ENCODE data around the gene GIGYF2.

Gene GIGYF2

GRCh38 chr2:232883116-232883721 lies 186.1 kb downstream of the GIGYF2 start:
- H3K36me3 Mint-ChIP-seq, result no peaks in the 10 kb centered on the region
- no peaks in the 10 kb centered on the region for H3K9me3 Mint-ChIP-seq
- DNase-seq (ENCODE audit: low spot score in 2 of 2) (no peak), ATAC-seq (ENCODE audit: low read depth) (no peak)
- H3K27ac Mint-ChIP-seq, result no peak overlapping the region
- H3K27me3 Mint-ChIP-seq, result peaks cover 4% of the 10 kb centered on the region
- H3K4me3 Mint-ChIP-seq, result no peak overlapping the region
- peaks cover 3% of the 10 kb centered on the region for H3K4me1 Mint-ChIP-seq

- H3K27me3 Mint-ChIP-seq, result peaks cover 4% of the 10 kb centered on the region
- DNase-seq (ENCODE audit: low spot score in 2 of 2), result no peak
- H3K27ac Mint-ChIP-seq, result no peak overlapping the region
- no peaks in the 10 kb centered on the region for H3K9me3 Mint-ChIP-seq
- peaks cover 3% of the 10 kb centered on the region for H3K4me1 Mint-ChIP-seq
- no peak overlapping the region for H3K4me3 Mint-ChIP-seq
- ATAC-seq (ENCODE audit: low read depth), result no peak
- H3K36me3 Mint-ChIP-seq, result no peaks in the 10 kb centered on the region
Measured at GRCh38 chr2:232884001-232884421, 186.9 kb downstream of the GIGYF2 start.

DNA sequence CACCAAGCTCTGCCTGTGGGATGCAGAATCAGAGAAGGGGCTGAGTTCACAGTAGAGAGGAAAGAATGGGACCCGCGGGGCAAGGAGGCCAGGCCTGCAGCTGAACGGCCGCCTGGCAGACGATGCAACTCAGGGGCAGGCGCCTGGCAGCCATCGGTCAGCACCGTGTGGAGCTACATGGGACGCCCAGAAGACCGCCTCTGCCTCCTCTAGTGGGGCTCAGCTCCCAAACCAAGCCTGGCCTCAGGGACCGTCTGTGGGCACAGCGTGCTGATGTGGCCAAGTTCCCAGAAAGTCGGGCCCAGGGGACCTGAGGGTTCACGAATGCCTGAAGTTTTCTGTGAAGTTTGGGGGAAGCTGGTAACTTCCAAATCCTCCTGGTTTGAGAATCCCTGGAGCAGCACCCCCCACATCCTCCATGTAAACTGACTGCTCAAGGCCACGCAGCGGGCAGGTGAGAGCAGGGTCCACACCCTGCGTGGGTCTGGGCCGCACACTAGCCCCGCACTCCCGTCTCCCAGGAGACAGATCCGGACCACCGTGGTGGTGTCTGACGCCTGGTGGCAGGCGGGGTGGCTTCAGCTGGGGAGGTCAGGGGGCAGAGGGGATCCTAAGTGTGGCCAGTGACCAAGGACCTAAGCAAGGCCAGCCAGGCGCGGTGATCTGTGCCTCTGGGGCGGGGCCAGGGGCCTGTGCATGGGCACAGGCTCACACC lies 187.6 kb downstream of the GIGYF2 start:
- Mint-ChIP-seq H3K36me3 (no peaks in the 10 kb centered on the region), H3K27me3 (peaks cover 4% of the 10 kb centered on the region), H3K9me3 (no peaks in the 10 kb centered on the region), H3K27ac (no peak overlapping the region), H3K4me1 (peaks cover 3% of the 10 kb centered on the region), H3K4me3 (no peak overlapping the region)
- DNase-seq (ENCODE audit: low spot score in 2 of 2), result no peak
- ATAC-seq (ENCODE audit: low read depth), result no peak

- H3K4me1 Mint-ChIP-seq, result peaks cover 3% of the 10 kb centered on the region
- no peaks in the 10 kb centered on the region for H3K9me3 Mint-ChIP-seq
- no peak for DNase-seq (ENCODE audit: low spot score in 2 of 2)
- H3K27ac Mint-ChIP-seq, result no peak overlapping the region
- no peak for ATAC-seq (ENCODE audit: low read depth)
- H3K4me3 Mint-ChIP-seq, result no peak overlapping the region
- H3K27me3 Mint-ChIP-seq, result peaks cover 6% of the 10 kb centered on the region
- no peaks in the 10 kb centered on the region for H3K36me3 Mint-ChIP-seq
Measured at GRCh38 chr2:232885264-232885961, 188.3 kb downstream of the GIGYF2 start.

- H3K27ac Mint-ChIP-seq, result no peak overlapping the region
- H3K27me3 Mint-ChIP-seq, result peaks cover 14% of the 10 kb centered on the region
- H3K4me1 Mint-ChIP-seq, result peaks cover 6% of the 10 kb centered on the region
- DNase-seq (ENCODE audit: low spot score in 2 of 2) (no peak), ATAC-seq (ENCODE audit: low read depth) (no peak)
- no peaks in the 10 kb centered on the region for H3K36me3 Mint-ChIP-seq
- no peaks in the 10 kb centered on the region for H3K9me3 Mint-ChIP-seq
- no peak overlapping the region for H3K4me3 Mint-ChIP-seq
Measured at GRCh38 chr2:232886176-232886575, 189.0 kb downstream of the GIGYF2 start.

DNA sequence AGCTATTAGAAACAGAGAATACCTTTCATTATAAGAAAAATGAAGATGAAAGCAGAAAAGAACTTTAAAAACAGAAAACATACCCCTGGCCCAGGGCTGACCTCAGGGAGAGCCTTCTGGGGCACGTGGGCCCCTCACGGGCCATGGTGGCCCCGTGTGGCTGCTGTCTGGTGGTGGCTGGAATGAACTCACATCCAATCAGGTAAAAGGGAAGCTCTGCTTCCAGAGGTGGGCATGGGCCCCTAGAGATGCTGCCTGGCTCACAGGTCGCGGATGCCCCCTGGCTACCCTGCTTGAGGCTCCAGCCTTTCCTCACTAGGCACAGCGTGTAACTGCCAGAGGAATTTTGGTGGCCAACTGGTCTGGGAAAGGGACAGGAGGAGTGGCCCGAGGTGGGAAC lies 189.5 kb downstream of the GIGYF2 start:
- H3K4me3 Mint-ChIP-seq, result no peak overlapping the region
- no peaks in the 10 kb centered on the region for H3K36me3 Mint-ChIP-seq
- no peaks in the 10 kb centered on the region for H3K9me3 Mint-ChIP-seq
- DNase-seq (ENCODE audit: low spot score in 2 of 2) (no peak), ATAC-seq (ENCODE audit: low read depth) (no peak)
- no peak overlapping the region for H3K27ac Mint-ChIP-seq
- H3K4me1 Mint-ChIP-seq, result peaks cover 6% of the 10 kb centered on the region
- H3K27me3 Mint-ChIP-seq, result peaks cover 15% of the 10 kb centered on the region

- Mint-ChIP-seq H3K27ac (no peak overlapping the region), H3K27me3 (peaks cover 19% of the 10 kb centered on the region), H3K36me3 (no peaks in the 10 kb centered on the region), H3K4me1 (peaks cover 6% of the 10 kb centered on the region), H3K4me3 (no peak overlapping the region), H3K9me3 (no peaks in the 10 kb centered on the region)
- no peak for ATAC-seq (ENCODE audit: low read depth)
- DNase-seq (ENCODE audit: low spot score in 2 of 2), result no peak
Measured at GRCh38 chr2:232887171-232887850, 190.2 kb downstream of the GIGYF2 start.

- H3K4me3 Mint-ChIP-seq, result no peak overlapping the region
- H3K4me1 Mint-ChIP-seq, result peaks cover 6% of the 10 kb centered on the region
- no peaks in the 10 kb centered on the region for H3K9me3 Mint-ChIP-seq
- ATAC-seq (ENCODE audit: low read depth) (no peak), DNase-seq (ENCODE audit: low spot score in 2 of 2) (no peak)
- H3K36me3 Mint-ChIP-seq, result no peaks in the 10 kb centered on the region
- H3K27ac Mint-ChIP-seq, result no peak overlapping the region
- peaks cover 21% of the 10 kb centered on the region for H3K27me3 Mint-ChIP-seq
Measured at GRCh38 chr2:232888099-232888836, 191.1 kb downstream of the GIGYF2 start.

DNA sequence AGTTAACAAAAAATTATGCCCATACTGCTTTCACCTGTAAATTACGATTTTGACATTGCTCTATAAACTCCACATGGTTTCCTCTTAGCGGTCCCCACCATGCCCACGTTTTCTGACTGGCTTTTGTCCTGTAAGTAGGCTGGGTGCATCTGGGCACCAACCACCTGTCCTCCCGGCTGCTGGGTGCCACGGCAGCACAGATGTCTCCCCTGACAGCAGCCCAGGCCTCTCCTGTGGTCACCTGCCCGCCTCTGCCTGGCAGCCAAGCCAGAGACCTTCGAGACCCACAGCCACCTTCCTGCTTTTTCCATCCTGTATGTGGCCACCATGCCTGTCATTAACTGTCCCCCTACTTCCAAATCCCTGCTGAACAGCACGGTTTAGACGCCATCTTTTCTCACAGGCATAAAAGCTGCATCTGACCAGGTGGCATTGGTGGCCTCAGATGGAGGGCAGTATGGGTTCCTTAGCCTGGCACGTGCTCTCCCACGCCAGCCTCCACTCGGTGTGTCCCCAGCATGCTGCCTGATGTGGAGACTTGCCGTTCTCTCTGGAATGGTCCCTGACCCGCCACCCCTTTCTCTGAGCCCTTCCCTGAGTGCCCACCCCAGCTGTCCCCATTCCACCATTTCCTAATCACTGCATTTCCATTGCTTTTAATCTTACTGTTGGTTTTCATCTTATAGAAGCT lies 191.9 kb downstream of the GIGYF2 start:
- Mint-ChIP-seq H3K27me3 (peaks cover 21% of the 10 kb centered on the region), H3K4me1 (peaks cover 6% of the 10 kb centered on the region), H3K36me3 (no peaks in the 10 kb centered on the region), H3K4me3 (no peak overlapping the region), H3K27ac (no peak overlapping the region), H3K9me3 (no peaks in the 10 kb centered on the region)
- DNase-seq (ENCODE audit: low spot score in 2 of 2) (no peak), ATAC-seq (ENCODE audit: low read depth) (no peak)

DNA sequence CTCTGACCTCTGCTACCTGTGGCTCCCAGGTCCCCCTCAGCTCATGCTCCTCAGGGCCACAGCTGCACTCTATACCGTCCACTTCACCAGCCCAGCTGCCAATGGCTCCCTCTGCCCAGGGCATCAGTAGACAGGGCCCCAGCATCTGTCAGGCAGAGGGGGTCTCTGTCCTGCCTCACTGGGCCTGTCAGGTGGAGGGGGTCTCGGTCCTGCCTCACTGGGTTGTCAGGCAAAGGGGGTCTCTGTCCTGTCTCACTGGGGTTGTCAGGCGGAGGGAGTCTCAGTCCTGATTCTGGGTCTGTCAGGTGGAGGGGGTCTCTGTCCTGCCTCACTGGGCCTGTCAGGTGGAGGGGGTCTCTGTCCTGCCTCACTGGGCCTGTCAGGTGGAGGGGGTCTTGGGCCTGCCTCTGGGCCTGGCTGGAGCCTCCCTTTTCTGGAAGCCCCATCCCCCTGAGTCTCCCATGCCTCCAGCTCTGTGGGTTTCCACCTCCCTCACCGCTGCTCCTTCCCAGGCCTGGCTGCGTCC lies 192.8 kb downstream of the GIGYF2 start:
- no peaks in the 10 kb centered on the region for H3K9me3 Mint-ChIP-seq
- ATAC-seq (ENCODE audit: low read depth) (no peak), DNase-seq (ENCODE audit: low spot score in 2 of 2) (no peak)
- H3K36me3 Mint-ChIP-seq, result no peaks in the 10 kb centered on the region
- no peak overlapping the region for H3K27ac Mint-ChIP-seq
- H3K27me3 Mint-ChIP-seq, result peaks cover 21% of the 10 kb centered on the region
- peaks cover 6% of the 10 kb centered on the region for H3K4me1 Mint-ChIP-seq
- no peak overlapping the region for H3K4me3 Mint-ChIP-seq

DNA sequence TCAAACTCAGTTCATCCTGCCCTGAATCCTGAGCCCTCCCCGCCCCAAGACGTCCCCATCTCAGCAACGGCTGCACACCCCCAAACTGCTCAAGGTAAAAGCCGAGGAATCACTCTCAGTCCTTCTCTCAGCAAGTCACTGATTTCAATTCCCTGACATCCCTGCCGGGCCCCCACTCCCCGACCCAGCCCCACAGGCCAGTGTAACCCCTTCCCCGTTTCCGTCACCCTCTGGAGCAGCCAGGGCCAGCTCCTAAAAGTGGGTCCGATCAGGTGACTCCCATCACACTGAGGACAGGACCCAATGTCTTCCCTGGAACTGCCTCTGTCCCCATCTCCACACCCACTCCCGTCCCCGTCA lies 193.4 kb downstream of the GIGYF2 start:
- Mint-ChIP-seq H3K36me3 (no peaks in the 10 kb centered on the region), H3K9me3 (no peaks in the 10 kb centered on the region), H3K4me1 (peaks cover 6% of the 10 kb centered on the region), H3K27ac (no peak overlapping the region), H3K4me3 (peak overlapping the region; percentile 34), H3K27me3 (peaks cover 21% of the 10 kb centered on the region)
- ATAC-seq (ENCODE audit: low read depth), result no peak
- no peak for DNase-seq (ENCODE audit: low spot score in 2 of 2)

- ATAC-seq (ENCODE audit: low read depth), result no peak
Measured at GRCh38 chr2:232890896-232891601, 193.9 kb downstream of the GIGYF2 start.

More at GRCh38 chr2:232890896-232891601, 193.9 kb downstream of the GIGYF2 start:
- H3K4me1 Mint-ChIP-seq, result peaks cover 5% of the 10 kb centered on the region
- no peaks in the 10 kb centered on the region for H3K9me3 Mint-ChIP-seq
- no peak overlapping the region for H3K27ac Mint-ChIP-seq
- peak overlapping the region; percentile 34 for H3K4me3 Mint-ChIP-seq
- DNase-seq (ENCODE audit: low spot score in 2 of 2), result no peak
- H3K27me3 Mint-ChIP-seq, result peaks cover 20% of the 10 kb centered on the region
- H3K36me3 Mint-ChIP-seq, result no peaks in the 10 kb centered on the region
